GM23338 (cell line): ENCODE data around the gene GUCA2A.

Experiments used
- CREB1 ChIP-seq: fragments of 250-450 bp; sonication (Bioruptor Pico); IDR thresholded peaks from 2 replicates; pipeline ENCODE4 v1.5.0; 2020; ENCODE audit warnings: low read depth, mild to moderate bottlenecking, moderate library complexity
- CTCF ChIP-seq, 2 experiments: fragments of 200-600 bp in 1 of 2; sonication (generic) in 1 of 2; conservative IDR thresholded peaks; 2 replicates each; pipeline versions ENCODE4 v1.5.1 to v1.6.1; 2016 to 2017; ENCODE audit warnings: antibody characterized with exemption in 2 of 2, low read depth in 2 of 2, mild to moderate bottlenecking in 2 of 2, moderate library complexity in 1 of 2
- ETS1 ChIP-seq: IDR thresholded peaks from 2 replicates; pipeline ENCODE4 v1.6.1; 2016; ENCODE audit warnings: antibody characterized with exemption
- EZH2 ChIP-seq: fragments of 200-600 bp; sonication (generic); IDR thresholded peaks from one replicate; pipeline ENCODE4 v1.8.0; 2017; ENCODE audit warnings: antibody characterized with exemption, mild to moderate bottlenecking, low read depth; ENCODE audit not compliant: unreplicated experiment
- EZH2phosphoT487 ChIP-seq: fragments of 200-600 bp; sonication (generic); IDR thresholded peaks from one replicate; pipeline ENCODE4 v1.8.1; 2018; ENCODE audit warnings: antibody characterized with exemption; ENCODE audit not compliant: unreplicated experiment
- JUNB ChIP-seq: IDR thresholded peaks from one replicate; pipeline ENCODE4 v1.6.1; 2016; ENCODE audit warnings: antibody characterized with exemption; ENCODE audit not compliant: unreplicated experiment
- NANOG ChIP-seq: IDR thresholded peaks from 2 replicates; pipeline ENCODE4 v1.6.1; 2016; ENCODE audit warnings: antibody characterized with exemption, borderline replicate concordance
- POLR2AphosphoS5 ChIP-seq: IDR thresholded peaks from 2 replicates; pipeline ENCODE4 v1.6.1; 2016; ENCODE audit warnings: antibody characterized with exemption, low read depth
- STAT1 ChIP-seq: IDR thresholded peaks from one replicate; pipeline ENCODE4 v1.6.1; 2016; ENCODE audit warnings: antibody characterized with exemption; ENCODE audit not compliant: unreplicated experiment
- ZNF331 ChIP-seq: fragments of 250-450 bp; sonication (Bioruptor Pico); IDR thresholded peaks from 2 replicates; pipeline ENCODE4 v1.5.0; 2020; ENCODE audit warnings: low read depth, mild to moderate bottlenecking, moderate library complexity
- TF ChIP-seq, protein P1 (sequence below): fragments of 250-450 bp; sonication (Bioruptor Pico); IDR thresholded peaks from 2 replicates; pipeline ENCODE4 v1.5.0; 2020; ENCODE audit warnings: mild to moderate bottlenecking, moderate library complexity
- TF ChIP-seq, protein P2 (sequence below): IDR thresholded peaks from one replicate; pipeline ENCODE4 v1.6.1; 2018; ENCODE audit warnings: antibody characterized with exemption; ENCODE audit not compliant: unreplicated experiment

DNA sequence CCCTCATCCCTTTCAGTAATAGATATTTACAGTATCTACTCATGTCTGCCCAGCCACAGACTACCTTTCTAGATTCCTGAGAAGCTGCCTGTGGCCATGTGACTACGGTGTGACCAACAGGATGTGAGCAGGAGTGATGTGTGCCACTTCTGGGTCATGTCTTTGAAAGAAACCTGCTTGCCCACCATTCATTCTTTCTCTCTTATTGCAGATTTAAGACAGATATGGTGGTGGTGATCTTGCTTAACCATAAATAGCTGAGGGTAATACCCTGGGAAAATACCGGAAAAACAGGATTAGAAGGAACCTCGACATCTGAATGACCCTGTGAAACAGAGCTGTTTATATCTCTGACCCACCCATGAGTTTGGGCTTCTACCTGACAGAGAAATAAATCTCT, 41.6 kb upstream of the GUCA2A start:
- TF ChIP-seq CTCF (conservative IDR thresholded peaks at IDR 0.05; ENCODE audit: low read depth in 2 of 2) (no peak), EZH2phosphoT487 (no peak), JUNB (no peak), CREB1 (no peak), POLR2AphosphoS5 (no peak), EZH2 (no peak), NANOG (no peak), ETS1 (no peak), ZNF331 (no peak), STAT1 (no peak)
- TF ChIP-seq, protein P1, sequence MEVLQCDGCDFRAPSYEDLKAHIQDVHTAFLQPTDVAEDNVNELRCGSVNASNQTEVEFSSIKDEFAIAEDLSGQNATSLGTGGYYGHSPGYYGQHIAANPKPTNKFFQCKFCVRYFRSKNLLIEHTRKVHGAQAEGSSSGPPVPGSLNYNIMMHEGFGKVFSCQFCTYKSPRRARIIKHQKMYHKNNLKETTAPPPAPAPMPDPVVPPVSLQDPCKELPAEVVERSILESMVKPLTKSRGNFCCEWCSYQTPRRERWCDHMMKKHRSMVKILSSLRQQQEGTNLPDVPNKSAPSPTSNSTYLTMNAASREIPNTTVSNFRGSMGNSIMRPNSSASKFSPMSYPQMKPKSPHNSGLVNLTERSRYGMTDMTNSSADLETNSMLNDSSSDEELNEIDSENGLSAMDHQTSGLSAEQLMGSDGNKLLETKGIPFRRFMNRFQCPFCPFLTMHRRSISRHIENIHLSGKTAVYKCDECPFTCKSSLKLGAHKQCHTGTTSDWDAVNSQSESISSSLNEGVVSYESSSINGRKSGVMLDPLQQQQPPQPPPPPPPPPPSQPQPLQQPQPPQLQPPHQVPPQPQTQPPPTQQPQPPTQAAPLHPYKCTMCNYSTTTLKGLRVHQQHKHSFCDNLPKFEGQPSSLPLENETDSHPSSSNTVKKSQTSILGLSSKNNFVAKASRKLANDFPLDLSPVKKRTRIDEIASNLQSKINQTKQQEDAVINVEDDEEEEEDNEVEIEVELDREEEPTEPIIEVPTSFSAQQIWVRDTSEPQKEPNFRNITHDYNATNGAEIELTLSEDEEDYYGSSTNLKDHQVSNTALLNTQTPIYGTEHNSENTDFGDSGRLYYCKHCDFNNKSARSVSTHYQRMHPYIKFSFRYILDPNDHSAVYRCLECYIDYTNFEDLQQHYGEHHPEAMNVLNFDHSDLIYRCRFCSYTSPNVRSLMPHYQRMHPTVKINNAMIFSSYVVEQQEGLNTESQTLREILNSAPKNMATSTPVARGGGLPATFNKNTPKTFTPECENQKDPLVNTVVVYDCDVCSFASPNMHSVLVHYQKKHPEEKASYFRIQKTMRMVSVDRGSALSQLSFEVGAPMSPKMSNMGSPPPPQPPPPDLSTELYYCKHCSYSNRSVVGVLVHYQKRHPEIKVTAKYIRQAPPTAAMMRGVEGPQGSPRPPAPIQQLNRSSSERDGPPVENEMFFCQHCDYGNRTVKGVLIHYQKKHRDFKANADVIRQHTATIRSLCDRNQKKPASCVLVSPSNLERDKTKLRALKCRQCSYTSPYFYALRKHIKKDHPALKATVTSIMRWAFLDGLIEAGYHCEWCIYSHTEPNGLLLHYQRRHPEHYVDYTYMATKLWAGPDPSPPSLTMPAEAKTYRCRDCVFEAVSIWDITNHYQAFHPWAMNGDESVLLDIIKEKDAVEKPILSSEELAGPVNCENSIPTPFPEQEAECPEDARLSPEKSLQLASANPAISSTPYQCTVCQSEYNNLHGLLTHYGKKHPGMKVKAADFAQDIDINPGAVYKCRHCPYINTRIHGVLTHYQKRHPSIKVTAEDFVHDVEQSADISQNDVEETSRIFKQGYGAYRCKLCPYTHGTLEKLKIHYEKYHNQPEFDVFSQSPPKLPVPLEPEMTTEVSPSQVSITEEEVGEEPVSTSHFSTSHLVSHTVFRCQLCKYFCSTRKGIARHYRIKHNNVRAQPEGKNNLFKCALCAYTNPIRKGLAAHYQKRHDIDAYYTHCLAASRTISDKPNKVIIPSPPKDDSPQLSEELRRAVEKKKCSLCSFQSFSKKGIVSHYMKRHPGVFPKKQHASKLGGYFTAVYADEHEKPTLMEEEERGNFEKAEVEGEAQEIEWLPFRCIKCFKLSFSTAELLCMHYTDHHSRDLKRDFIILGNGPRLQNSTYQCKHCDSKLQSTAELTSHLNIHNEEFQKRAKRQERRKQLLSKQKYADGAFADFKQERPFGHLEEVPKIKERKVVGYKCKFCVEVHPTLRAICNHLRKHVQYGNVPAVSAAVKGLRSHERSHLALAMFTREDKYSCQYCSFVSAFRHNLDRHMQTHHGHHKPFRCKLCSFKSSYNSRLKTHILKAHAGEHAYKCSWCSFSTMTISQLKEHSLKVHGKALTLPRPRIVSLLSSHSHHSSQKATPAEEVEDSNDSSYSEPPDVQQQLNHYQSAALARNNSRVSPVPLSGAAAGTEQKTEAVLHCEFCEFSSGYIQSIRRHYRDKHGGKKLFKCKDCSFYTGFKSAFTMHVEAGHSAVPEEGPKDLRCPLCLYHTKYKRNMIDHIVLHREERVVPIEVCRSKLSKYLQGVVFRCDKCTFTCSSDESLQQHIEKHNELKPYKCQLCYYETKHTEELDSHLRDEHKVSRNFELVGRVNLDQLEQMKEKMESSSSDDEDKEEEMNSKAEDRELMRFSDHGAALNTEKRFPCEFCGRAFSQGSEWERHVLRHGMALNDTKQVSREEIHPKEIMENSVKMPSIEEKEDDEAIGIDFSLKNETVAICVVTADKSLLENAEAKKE (CRISPR knock-in tag) = no peak
- TF ChIP-seq, protein P2, sequence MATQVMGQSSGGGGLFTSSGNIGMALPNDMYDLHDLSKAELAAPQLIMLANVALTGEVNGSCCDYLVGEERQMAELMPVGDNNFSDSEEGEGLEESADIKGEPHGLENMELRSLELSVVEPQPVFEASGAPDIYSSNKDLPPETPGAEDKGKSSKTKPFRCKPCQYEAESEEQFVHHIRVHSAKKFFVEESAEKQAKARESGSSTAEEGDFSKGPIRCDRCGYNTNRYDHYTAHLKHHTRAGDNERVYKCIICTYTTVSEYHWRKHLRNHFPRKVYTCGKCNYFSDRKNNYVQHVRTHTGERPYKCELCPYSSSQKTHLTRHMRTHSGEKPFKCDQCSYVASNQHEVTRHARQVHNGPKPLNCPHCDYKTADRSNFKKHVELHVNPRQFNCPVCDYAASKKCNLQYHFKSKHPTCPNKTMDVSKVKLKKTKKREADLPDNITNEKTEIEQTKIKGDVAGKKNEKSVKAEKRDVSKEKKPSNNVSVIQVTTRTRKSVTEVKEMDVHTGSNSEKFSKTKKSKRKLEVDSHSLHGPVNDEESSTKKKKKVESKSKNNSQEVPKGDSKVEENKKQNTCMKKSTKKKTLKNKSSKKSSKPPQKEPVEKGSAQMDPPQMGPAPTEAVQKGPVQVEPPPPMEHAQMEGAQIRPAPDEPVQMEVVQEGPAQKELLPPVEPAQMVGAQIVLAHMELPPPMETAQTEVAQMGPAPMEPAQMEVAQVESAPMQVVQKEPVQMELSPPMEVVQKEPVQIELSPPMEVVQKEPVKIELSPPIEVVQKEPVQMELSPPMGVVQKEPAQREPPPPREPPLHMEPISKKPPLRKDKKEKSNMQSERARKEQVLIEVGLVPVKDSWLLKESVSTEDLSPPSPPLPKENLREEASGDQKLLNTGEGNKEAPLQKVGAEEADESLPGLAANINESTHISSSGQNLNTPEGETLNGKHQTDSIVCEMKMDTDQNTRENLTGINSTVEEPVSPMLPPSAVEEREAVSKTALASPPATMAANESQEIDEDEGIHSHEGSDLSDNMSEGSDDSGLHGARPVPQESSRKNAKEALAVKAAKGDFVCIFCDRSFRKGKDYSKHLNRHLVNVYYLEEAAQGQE = no peak
